ENCODE results near the gene TANGO6. TPM values are rescaled to one million over a fixed set of nuclear protein-coding genes. Genes with fewer than 3 reads are reported as not detected.

The TANGO6 gene
- total RNA-seq, 5 donors from 2014 or later (not counting 1 experiment from before 2014, with no cell fraction given), result 25.2 to 35.2 (median 29.0) TPM

DNA sequence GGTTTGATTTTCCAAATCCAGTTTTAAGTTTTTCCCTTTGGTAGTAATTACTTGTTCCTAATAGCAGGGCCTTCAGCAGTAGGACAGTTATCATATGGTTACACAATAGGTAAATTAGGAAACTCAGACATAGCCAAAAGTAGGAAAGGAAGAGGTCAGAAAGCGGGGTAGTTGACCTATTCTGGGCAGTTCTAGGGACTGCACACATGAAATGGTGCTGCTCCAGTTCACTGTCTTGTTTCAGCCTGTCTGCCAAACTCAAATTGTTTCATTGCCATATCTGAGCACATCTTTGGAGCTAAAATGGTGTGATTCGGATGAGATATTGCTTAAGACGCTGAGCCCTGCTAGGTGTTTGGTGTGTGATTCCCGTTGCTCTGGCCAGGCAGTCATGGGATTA, 56.7 kb downstream of the TANGO6 start:
- no peak overlapping the region for H3K27ac ChIP-seq (ENCODE audit: low read length)
- H3K27me3 Mint-ChIP-seq, result no peaks in the 10 kb centered on the region
- H3K9me3 ChIP-seq, result no peaks in the 10 kb centered on the region
- H3K36me3 Mint-ChIP-seq, result peaks cover 30% of the 10 kb centered on the region
- no peak overlapping the region for H3K4me3 Mint-ChIP-seq
- peaks cover 4 to 33% of the 10 kb centered on the region in 2 donors for H3K36me3 ChIP-seq (ENCODE audit: control insufficient read depth in 2 of 2, extremely low read depth in 1 of 2, insufficient read depth in 1 of 2, low read length in 1 of 2)
- H3K4me3 ChIP-seq (ENCODE audit: control insufficient read depth in 1 of 2, extremely low read depth in 1 of 2, low read length in 1 of 2), result no peak overlapping the region
- H3K27me3 ChIP-seq (replicated peaks in 1 of 2; ENCODE audit: control insufficient read depth in 2 of 2, extremely low read depth in 1 of 2, insufficient read depth in 2 of 2, low read length in 1 of 2), result no peaks in the 10 kb centered on the region
- no peak for DNase-seq
- CTCF ChIA-PET, result no interaction called here
- POLR2A ChIA-PET, result no interaction called here
- 100% methylated on average over 3 of the region's 4 CpGs for WGBS (ENCODE audit: insufficient coverage)
- no peaks in the 10 kb centered on the region for H3K4me1 ChIP-seq (ENCODE audit: control insufficient read depth in 1 of 2, extremely low read depth in 1 of 2, insufficient read depth in 2 of 2, low read length in 2 of 2)
- no peak overlapping the region for H3K27ac Mint-ChIP-seq
- H3K4me1 Mint-ChIP-seq, result no peaks in the 10 kb centered on the region
- H3K9me3 Mint-ChIP-seq, result no peaks in the 10 kb centered on the region
- no peak for ATAC-seq (replicated peaks in 1 of 4)

DNA sequence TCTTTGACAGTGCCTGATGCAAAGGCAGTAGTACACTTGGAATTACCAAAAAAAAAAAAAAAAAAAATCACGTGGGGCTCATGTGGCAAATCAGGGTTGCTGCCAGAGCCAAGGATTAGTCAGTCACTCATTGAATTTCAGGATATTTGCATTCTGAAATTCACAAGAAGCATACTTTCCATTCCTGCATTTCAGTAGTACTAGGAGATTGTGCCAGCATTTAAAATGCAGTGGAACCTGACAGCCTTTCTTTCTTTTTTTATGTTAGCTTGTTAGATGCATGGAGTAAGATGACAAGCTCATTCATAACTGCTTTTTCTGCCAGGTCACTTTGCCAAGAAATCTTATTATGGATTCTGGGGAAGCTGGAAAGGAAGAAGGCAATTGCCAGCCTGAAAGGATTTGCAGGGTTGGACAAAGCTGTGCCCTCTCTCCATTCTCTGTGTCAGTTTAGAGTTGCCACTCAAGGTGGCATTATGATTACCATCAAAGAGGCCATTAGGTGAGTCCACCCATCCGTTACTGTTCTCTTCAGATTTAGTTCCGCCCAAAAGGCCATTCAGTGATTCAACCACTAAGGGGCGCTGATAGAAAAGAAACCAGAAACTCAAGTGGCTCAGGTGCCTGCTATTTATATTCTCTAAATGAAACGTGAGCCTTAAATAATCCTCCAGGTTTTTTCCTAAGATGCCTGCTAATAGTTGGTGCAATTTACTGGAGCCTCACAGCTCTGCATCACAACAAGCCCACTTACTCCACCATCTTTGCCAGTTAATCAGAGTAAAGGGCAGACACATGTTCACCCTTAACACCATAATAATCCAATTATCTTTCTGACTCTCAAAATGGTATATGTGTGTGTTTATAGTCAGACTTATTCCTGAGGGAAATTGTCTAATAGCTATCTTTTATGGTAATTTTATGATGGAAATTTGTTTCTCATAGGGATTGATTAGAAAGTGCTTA, 59.0 kb downstream of the TANGO6 start:
- Mint-ChIP-seq H3K4me1 (no peaks in the 10 kb centered on the region), H3K9me3 (no peaks in the 10 kb centered on the region), H3K27ac (no peak overlapping the region), H3K4me3 (no peak overlapping the region), H3K36me3 (peaks cover 30% of the 10 kb centered on the region), H3K27me3 (no peaks in the 10 kb centered on the region)
- DNase-seq (peak in 1 of 35 experiments; percentile 5), ATAC-seq (replicated peaks in 1 of 4) (no peak)
- 93% methylated on average over 3 of the region's 5 CpGs for WGBS (ENCODE audit: insufficient coverage)
- Histone ChIP-seq H3K4me1 (ENCODE audit: control insufficient read depth in 1 of 2, extremely low read depth in 1 of 2, insufficient read depth in 2 of 2, low read length in 2 of 2) (no peaks in the 10 kb centered on the region), H3K27ac (ENCODE audit: low read length) (no peak overlapping the region), H3K4me3 (ENCODE audit: control insufficient read depth in 1 of 2, extremely low read depth in 1 of 2, low read length in 1 of 2) (no peak overlapping the region), H3K27me3 (replicated peaks in 1 of 2; ENCODE audit: control insufficient read depth in 2 of 2, extremely low read depth in 1 of 2, insufficient read depth in 2 of 2, low read length in 1 of 2) (no peaks in the 10 kb centered on the region), H3K9me3 (no peaks in the 10 kb centered on the region), H3K36me3 (ENCODE audit: control insufficient read depth in 2 of 2, extremely low read depth in 1 of 2, insufficient read depth in 1 of 2, low read length in 1 of 2) (peaks cover 4 to 39% of the 10 kb centered on the region in 2 donors)
- ChIA-PET CTCF (interaction anchor here in 1 of 2 donors (0.7 kb wide), 1 partner anchor 546 kb away, joined by 3 read pairs; no protein-coding TSS in a partner anchor), POLR2A (no interaction called here)

DNA sequence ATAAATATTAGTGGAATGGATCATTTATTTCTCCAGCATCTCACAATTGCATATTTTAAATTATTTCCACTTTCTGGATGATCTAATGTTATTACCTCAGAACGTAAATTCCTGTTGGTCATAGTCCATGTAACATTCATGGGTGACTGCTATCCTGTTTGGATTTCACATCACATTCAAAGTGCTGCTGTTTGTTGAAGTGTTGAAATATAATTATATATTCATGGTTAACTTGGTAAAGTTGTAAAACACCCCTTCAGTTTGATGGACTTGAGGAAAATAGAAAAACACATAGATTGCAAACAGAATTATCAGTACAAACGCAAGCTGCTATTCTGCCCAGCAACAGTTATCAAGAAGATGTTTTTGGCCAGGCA, 59.6 kb downstream of the TANGO6 start:
- Mint-ChIP-seq H3K4me1 (no peaks in the 10 kb centered on the region), H3K36me3 (peaks cover 34% of the 10 kb centered on the region), H3K27ac (no peak overlapping the region), H3K4me3 (no peak overlapping the region), H3K27me3 (no peaks in the 10 kb centered on the region), H3K9me3 (no peaks in the 10 kb centered on the region)
- Histone ChIP-seq H3K27ac (ENCODE audit: low read length) (no peak overlapping the region), H3K4me3 (ENCODE audit: control insufficient read depth in 1 of 2, extremely low read depth in 1 of 2, low read length in 1 of 2) (no peak overlapping the region), H3K27me3 (replicated peaks in 1 of 2; ENCODE audit: control insufficient read depth in 2 of 2, extremely low read depth in 1 of 2, insufficient read depth in 2 of 2, low read length in 1 of 2) (no peaks in the 10 kb centered on the region), H3K36me3 (ENCODE audit: control insufficient read depth in 2 of 2, extremely low read depth in 1 of 2, insufficient read depth in 1 of 2, low read length in 1 of 2) (peaks cover 4 to 46% of the 10 kb centered on the region in 2 donors), H3K9me3 (no peaks in the 10 kb centered on the region), H3K4me1 (ENCODE audit: control insufficient read depth in 1 of 2, extremely low read depth in 1 of 2, insufficient read depth in 2 of 2, low read length in 2 of 2) (no peaks in the 10 kb centered on the region)
- DNase-seq (no peak), ATAC-seq (replicated peaks in 1 of 4) (no peak)
- 100% methylated on average over 1 of the region's 2 CpGs for WGBS (ENCODE audit: insufficient coverage)
- POLR2A ChIA-PET, result no interaction called here
- CTCF ChIA-PET, result interaction anchor here in 1 of 2 donors (0.7 kb wide), 2 partner anchors 90 to 221 kb away, joined by 3 to 4 read pairs; no protein-coding TSS in a partner anchor

DNA sequence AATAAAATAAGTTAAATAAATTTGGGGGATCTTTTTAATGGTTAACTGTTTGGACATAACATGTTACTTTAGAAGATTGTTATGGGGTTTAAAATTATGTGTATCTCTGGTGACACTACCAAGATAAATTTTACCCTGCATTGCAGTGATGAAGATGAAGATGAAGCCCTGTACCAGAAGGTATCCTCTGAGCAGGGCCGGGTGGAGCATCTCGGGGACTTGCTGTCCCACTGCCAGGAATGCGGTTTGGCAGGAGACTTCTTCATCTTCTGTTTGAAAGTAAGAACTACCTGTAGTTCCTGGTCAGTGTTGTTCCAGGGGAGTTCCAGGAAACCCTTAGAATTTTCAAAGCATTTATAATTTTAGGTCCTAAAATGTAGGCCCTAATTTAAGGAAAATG, 64.0 kb downstream of the TANGO6 start:
- H3K36me3 Mint-ChIP-seq, result peaks cover 30% of the 10 kb centered on the region
- WGBS (ENCODE audit: insufficient coverage), result 100% methylated on average over 3 of the region's 3 CpGs
- CTCF ChIA-PET, result no interaction called here
- DNase-seq, result no peak
- no peaks in the 10 kb centered on the region for H3K9me3 ChIP-seq
- H3K9me3 Mint-ChIP-seq, result no peaks in the 10 kb centered on the region
- peaks cover 4 to 37% of the 10 kb centered on the region in 2 donors for H3K36me3 ChIP-seq (ENCODE audit: control insufficient read depth in 2 of 2, extremely low read depth in 1 of 2, insufficient read depth in 1 of 2, low read length in 1 of 2)
- no peaks in the 10 kb centered on the region for H3K27me3 Mint-ChIP-seq
- H3K4me3 Mint-ChIP-seq, result no peak overlapping the region
- H3K4me1 Mint-ChIP-seq, result no peaks in the 10 kb centered on the region
- no peak overlapping the region for H3K27ac Mint-ChIP-seq
- POLR2A ChIA-PET, result no interaction called here
- no peak overlapping the region for H3K27ac ChIP-seq (ENCODE audit: low read length)
- H3K4me3 ChIP-seq (ENCODE audit: control insufficient read depth in 1 of 2, extremely low read depth in 1 of 2, low read length in 1 of 2), result no peak overlapping the region
- no peak for ATAC-seq (replicated peaks in 1 of 4)
- no peaks in the 10 kb centered on the region for H3K4me1 ChIP-seq (ENCODE audit: control insufficient read depth in 1 of 2, extremely low read depth in 1 of 2, insufficient read depth in 2 of 2, low read length in 2 of 2)
- no peaks in the 10 kb centered on the region for H3K27me3 ChIP-seq (replicated peaks in 1 of 2; ENCODE audit: control insufficient read depth in 2 of 2, extremely low read depth in 1 of 2, insufficient read depth in 2 of 2, low read length in 1 of 2)

DNA sequence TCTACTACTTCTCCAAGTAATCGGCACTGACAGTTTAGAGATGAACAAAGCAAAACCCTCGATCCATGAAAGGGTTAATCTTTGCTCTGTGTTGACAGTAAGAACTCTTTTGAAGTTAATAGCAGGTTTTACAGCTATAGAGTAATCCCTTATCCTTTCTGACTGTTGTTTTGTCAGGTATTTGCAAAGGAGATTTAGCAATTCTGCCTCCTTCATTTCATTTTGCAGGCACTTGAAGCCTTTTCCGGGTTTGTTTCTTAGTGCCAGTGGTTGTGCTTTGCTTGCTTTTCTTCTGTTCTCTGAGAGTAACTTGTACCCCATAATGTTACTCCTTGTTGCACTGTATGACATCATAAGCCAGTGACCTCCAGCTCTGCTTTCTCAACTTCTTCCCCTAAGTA, 64.5 kb downstream of the TANGO6 start:
- H3K27ac Mint-ChIP-seq, result no peak overlapping the region
- H3K27me3 Mint-ChIP-seq, result no peaks in the 10 kb centered on the region
- POLR2A ChIA-PET, result no interaction called here
- ATAC-seq (replicated peaks in 1 of 4) (no peak), DNase-seq (no peak)
- no peaks in the 10 kb centered on the region for H3K9me3 Mint-ChIP-seq
- no peak overlapping the region for H3K27ac ChIP-seq (ENCODE audit: low read length)
- no peaks in the 10 kb centered on the region for H3K4me1 Mint-ChIP-seq
- no CpG with 5 or more reads among the region's 3 CpGs for WGBS (ENCODE audit: insufficient coverage)
- no peak overlapping the region for H3K4me3 Mint-ChIP-seq
- H3K4me3 ChIP-seq (ENCODE audit: control insufficient read depth in 1 of 2, extremely low read depth in 1 of 2, low read length in 1 of 2), result no peak overlapping the region
- CTCF ChIA-PET, result no interaction called here
- H3K27me3 ChIP-seq (replicated peaks in 1 of 2; ENCODE audit: control insufficient read depth in 2 of 2, extremely low read depth in 1 of 2, insufficient read depth in 2 of 2, low read length in 1 of 2), result no peaks in the 10 kb centered on the region
- no peaks in the 10 kb centered on the region for H3K9me3 ChIP-seq
- peaks cover 4 to 36% of the 10 kb centered on the region in 2 donors for H3K36me3 ChIP-seq (ENCODE audit: control insufficient read depth in 2 of 2, extremely low read depth in 1 of 2, insufficient read depth in 1 of 2, low read length in 1 of 2)
- H3K36me3 Mint-ChIP-seq, result peaks cover 31% of the 10 kb centered on the region
- no peaks in the 10 kb centered on the region for H3K4me1 ChIP-seq (ENCODE audit: control insufficient read depth in 1 of 2, extremely low read depth in 1 of 2, insufficient read depth in 2 of 2, low read length in 2 of 2)

DNA sequence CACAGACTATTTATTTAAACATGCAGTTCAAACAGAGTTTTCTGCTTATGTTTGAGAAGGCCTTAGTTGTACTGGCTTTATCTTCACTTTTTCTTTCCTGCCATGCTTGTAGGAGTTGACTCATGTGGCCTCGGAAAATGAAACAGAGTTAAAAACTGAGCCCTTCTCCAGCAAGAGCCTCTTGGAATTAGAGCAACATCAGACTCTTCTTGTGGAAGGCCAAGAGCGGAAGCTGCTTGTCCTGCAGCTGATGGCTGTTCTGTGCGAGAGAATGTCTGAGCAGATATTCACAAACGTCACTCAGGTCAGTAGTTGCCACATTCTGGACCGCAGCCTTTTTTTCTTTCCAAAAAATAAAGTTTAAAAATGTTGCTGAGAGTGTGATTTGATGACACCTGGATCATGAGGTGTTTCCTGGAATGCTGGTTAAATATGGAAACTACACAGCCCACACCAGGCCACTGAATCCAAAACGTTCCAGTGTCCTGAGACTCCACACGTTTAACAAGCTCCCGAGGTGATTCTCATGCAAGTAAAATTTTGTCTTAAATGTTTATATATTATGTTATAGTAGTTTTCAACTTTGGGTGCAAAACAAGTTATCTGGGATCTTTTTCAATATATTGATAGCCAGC, 65.9 kb downstream of the TANGO6 start:
- H3K4me3 ChIP-seq (ENCODE audit: control insufficient read depth in 1 of 2, extremely low read depth in 1 of 2, low read length in 1 of 2), result no peak overlapping the region
- Mint-ChIP-seq H3K27ac (no peak overlapping the region), H3K4me1 (no peaks in the 10 kb centered on the region), H3K27me3 (no peaks in the 10 kb centered on the region), H3K4me3 (no peak overlapping the region), H3K36me3 (peaks cover 27% of the 10 kb centered on the region), H3K9me3 (no peaks in the 10 kb centered on the region)
- H3K4me1 ChIP-seq (ENCODE audit: control insufficient read depth in 1 of 2, extremely low read depth in 1 of 2, insufficient read depth in 2 of 2, low read length in 2 of 2), result no peaks in the 10 kb centered on the region
- H3K27ac ChIP-seq (ENCODE audit: low read length), result no peak overlapping the region
- ATAC-seq (replicated peaks in 1 of 4), result no peak
- DNase-seq, result no peak
- POLR2A ChIA-PET, result no interaction called here
- H3K9me3 ChIP-seq, result no peaks in the 10 kb centered on the region
- CTCF ChIA-PET, result no interaction called here
- no peaks in the 10 kb centered on the region for H3K27me3 ChIP-seq (replicated peaks in 1 of 2; ENCODE audit: control insufficient read depth in 2 of 2, extremely low read depth in 1 of 2, insufficient read depth in 2 of 2, low read length in 1 of 2)
- H3K36me3 ChIP-seq (ENCODE audit: control insufficient read depth in 2 of 2, extremely low read depth in 1 of 2, insufficient read depth in 1 of 2, low read length in 1 of 2), result peaks cover under 1 to 32% of the 10 kb centered on the region in 2 donors
- 100% methylated on average over 1 of the region's 8 CpGs for WGBS (ENCODE audit: insufficient coverage)
